NCI-H1105 treated with DMSO at 0.1 percent for 48 hours (cell line): ENCODE measurements around the gene FKBP3.
A peak's percentile ranks its signal among the peaks of the same experiment; 100 is the strongest.
"Not testable (repeated sequence)": the region's sequence is repeated elsewhere in the genome, so short reads cannot be mapped to it uniquely, and the experiment has no call there.

ENCODE experiments used
- DNase-seq: peaks from one replicate; lab custom pipeline; 2025; lab: John Stamatoyannopoulos, UW

The FKBP3 gene

DNA sequence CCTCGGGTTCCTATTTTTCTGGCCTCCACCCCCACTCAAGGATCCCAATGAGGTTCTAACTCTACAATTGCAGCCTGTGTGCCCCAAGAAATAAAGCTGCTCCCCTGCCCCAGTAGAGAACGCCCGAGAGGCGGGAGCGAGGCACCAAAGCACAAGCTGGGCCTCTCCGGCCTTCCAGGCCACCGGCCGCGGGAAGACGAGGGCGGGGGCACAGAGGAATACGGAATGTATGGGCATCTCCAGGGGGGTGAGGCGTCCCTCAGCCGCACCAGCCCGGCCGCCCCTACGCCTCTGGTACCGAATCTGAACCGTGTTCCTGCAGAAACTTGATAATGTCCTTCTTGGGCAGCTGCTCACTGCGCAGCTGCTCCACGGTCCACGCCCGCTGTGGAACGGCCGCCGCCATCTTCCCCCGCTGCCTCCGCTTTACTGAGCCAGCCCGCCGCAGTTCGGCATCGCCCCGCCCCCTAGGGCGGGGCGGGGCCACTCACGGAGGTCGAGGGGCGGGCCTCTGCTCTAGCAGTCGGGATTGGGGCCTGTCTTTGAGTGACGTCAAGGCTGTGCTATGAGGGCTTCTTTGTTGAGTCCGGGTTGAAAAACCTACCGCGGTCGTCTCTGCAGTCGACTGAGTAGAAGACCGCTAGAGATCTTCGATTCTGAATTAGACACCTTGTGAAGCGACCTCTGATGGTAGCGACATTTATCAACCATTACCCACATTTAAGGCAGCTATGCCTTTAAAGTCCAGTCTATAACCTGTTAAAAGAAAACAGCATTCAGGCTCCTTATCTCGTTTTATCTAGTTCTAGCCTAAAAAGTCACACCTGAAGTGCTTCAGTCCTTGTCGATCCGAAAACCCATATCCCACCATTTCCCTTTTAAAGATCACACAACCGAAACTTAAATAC, at the start of gene FKBP3:
TSS of gene FKBP3 (minus strand) at position 431 of the 908 bp plus-strand sequence. CDS start at position 406, 25 bp downstream.
- peak; percentile 98 for DNase-seq

DNA sequence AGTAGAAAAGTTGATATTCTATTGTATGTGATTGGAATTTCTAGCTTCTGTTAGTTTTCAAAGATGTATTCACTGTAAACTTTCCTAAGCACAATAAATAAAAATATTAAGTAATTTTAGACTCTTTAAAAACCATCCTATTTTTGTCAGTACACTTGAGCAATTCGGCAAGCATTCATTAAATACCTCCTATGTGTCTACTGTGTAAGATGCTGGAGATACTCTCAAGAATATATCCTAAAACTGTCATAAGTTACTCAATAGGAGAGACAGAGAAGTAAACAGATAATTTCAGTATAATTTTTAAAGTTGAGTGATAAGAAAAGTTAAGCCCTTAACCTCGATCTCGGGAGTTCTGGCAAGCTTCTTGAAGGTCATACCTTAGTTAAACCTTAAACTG, 47.5 kb upstream of the FKBP3 start:
- DNase-seq: no peak

DNA sequence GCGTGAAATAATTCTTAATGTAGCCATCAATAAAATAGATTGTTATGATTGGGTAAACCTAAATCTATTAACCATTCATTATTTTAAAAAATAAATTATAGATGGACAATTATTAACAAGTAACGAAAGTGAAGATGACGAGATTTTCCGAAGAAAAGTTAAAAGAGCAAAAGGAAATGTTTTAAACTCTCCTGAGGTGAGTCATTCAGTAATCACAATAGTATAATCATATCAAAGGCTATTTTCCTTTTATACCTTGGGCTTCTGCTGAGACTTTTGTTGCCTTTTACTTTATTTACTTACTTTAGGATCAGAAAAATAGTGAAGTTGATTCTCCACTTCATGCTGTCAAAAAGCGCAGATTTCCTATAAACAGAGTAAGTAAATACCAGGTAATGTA, 47.0 kb upstream of the FKBP3 start:
- no peak for DNase-seq

GRCh38 chr14:45177076-45177475, 42.8 kb upstream of the FKBP3 start:
- no peak for DNase-seq

- DNase-seq: no peak
Measured at GRCh38 chr14:45169906-45170305, 35.6 kb upstream of the FKBP3 start.

- no peak for DNase-seq
Measured at GRCh38 chr14:45156067-45156466, 21.8 kb upstream of the FKBP3 start.

DNA sequence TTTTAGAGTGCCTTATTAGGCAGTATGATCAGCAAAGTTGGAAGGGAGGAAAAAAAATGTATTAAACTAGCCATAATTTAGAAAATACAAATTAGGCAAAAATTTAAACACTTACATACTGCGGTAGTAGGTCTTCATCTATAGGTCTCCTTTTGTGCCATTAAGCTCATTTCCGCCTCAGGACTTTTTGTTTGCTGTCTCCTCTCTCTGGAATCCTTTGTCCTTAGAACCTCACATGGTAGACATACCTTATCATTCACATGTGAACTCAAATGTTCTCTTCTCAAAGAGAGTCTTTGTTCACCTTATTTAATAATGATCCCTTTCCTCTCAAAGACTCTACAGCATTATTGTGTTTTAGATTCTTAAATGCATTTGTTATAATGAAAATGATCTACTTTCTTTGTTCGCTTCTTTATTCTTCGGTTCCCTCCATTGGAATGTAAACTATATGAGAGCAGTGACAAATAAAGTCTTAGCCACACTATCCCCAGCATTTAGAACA, 16.2 kb upstream of the FKBP3 start:
- no peak for DNase-seq

DNA sequence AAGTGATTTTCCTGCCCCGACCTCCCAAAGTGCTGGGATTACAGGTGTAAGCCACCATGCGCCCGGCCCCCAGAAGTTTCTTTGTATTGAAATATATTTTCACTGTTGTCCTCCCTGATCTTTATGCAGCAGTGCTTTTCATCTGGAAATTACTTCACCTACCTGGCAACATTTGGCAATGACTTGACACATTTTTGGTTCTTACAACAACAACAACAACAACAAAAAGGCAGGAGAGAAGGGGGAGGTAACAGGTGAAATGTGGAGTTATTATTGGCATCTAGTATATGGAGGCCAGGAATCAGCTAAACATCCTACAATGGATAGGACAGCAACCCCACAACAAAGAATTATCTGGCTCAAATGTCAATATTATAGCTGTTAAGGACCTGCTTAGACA, 15.3 kb upstream of the FKBP3 start:
- no peak for DNase-seq

DNA sequence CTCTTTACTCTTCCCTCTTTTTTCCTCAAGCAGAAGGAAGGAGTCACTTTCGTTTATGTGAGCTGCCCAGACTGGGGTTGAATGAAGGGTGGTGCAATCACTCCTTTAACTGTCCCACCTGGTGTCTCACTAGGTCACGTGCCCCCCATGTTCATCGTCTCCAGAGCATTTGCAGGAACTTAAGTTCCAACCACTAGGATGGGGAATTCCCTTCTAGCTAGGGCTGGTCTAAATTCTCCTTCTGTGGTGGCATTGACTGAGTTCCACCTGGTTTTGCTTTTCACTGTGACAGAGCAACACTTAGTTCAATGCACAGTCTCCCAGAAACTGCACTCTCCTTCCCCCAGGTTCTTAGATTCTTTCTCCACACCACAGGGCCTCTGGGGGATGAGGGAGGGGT, 10.9 kb upstream of the FKBP3 start:
- DNase-seq: no peak

DNA sequence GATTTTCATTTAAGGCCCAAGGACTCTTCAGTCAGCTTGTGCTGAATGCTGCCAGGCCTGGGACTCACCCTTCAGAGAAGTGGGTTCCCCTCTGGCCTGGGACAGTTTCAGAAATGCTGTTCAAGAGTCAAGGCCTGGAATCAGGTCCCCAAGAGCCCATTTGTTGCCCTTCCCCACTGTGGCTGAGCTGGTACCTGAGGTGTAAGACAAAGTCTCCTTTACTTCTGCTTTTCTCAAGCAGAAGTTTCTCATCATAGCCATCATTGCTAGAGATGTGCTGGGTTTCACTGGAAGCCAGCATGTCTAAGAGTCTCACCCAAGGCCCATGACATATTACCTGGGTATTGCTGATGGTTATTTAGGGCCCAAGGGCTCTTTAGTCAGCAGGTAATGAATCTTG, 10.4 kb upstream of the FKBP3 start:
- no peak for DNase-seq

DNA sequence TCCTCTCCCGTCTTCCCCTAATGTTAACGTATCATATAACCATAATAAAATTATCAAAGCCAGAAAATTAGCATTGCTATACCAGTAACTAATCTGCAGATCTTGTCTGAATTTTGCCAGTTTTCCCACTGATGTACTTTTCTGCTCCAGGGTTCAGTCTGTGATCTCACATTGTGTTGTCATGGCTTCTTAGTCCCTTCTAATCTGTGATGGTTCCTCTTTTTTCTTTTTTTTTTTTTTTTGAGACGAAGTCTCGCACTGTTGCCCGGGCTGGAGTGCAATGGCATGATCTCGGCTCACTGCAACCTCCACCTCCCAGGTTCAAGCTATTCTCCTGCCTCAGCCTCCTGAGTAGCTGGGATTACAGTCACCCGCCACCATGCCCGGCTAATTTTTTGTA, 7.8 kb upstream of the FKBP3 start:
- not testable (repeated sequence) for DNase-seq

- no peak for DNase-seq
Measured at GRCh38 chr14:45140661-45141187, 6.4 kb upstream of the FKBP3 start.

DNA sequence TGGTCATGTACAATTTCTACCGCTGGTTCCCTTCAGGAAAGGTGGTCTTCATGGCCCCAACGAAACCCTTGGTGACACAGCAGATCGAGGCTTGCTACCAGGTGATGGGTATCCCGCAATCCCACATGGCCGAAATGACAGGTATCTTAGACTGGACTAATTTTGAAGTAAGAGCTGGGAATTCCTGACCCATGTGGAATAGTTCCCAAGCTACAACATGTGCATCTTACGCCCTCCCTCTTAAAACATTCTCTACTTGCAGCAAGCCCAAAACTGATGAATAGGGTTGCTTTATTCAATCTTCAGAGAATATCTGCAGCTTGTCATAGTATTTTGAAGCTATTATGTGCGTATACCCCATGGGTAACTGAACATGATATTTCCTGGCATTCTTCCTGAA, 2.1 kb upstream of the FKBP3 start:
- DNase-seq: no peak

GRCh38 chr14:45135659-45136395, 1.5 kb upstream of the FKBP3 start, which contains the start of gene FANCM:
Gene FANCM (plus strand): TSS chr14:45135930. CDS start chr14:45136032, 102 bp downstream.
- peak; percentile 98 for DNase-seq

DNA sequence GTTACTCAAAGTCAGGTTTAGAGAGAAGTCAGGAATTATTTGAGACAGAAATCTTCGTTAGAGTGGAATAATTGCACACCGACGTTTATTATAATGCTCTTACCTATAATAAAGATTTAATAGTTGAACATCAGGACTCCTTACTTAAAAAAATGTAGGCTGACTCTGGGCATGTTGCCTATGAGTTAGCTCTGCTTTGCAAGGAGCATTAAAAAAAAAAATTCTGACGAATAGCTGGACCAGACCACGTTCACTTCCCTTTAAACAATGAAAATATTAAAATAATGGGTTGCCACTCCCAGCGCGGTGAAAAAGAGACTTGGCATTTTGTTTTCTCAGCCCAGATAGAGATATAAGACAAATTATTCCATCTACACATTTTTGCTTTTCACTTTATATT, 875 bp upstream of the FKBP3 start:
- DNase-seq: peak; percentile 45

DNA sequence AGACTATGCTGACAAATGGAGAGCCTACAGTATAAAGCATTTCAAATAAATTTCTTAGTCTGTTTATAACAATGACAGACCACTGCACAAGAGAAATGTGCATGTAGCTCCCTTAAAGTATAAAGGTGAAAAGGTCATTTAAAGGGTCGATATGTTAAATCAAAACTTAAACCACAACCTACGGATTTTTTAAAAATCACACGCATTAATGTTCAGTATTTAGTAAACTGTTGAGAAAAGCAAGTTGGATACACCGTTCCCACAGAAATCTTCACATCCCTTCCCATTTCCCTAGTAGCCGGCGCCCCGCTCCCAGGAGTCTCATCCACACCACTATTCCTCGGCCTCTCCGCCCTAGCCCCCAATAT, 614 bp downstream of the FKBP3 start:
- no peak for DNase-seq

GRCh38 chr14:45128963-45129629, 5.2 kb downstream of the FKBP3 start:
- no peak for DNase-seq

GRCh38 chr14:45125754-45126153, 8.5 kb downstream of the FKBP3 start:
- DNase-seq: no peak

GRCh38 chr14:45123271-45123670, 11.0 kb downstream of the FKBP3 start:
- DNase-seq: no peak

GRCh38 chr14:45120096-45120495, 14.2 kb downstream of the FKBP3 start:
- DNase-seq: no peak

DNA sequence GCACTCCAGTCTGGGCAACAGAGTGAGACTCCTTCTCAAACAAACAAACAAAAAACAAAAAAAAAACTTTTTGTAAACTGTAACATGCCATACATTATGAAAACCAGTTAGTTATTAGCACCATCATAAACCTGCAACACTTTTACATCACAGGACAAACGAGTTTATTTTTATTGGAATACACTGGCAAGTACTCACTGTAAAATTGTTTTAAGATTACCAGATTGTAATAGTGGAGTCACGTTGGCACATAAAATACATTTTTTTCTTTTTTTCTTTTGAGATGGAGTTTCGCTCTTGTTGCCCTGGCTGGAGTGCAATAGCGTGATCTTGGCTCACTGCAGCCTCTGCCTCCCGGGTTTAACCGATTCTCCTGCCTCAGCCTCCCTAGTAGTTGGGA, 15.7 kb downstream of the FKBP3 start:
- DNase-seq: no peak

DNA sequence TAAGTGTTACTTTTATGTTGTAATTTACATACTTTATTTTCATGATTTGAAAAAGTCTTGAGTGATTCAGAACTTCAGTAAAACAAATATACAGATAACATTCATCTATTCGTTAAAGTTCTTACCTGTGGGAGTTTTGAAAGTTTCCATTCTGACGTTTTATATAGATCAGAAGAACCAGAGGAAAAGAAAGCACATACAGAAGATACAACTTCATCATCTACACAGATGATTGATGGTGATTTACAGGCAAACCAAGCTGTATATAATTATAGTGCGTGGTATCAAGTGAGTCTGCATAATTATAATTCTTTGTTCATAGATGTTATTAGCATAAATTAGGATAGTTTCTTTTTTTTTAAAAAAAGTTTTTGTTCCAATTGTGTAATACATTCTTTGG, 20.0 kb downstream of the FKBP3 start:
- DNase-seq: no peak
